ENCODE results near the gene RBM11. TPM values are rescaled to one million over a fixed set of nuclear protein-coding genes. Genes with fewer than 3 reads are reported as not detected.

RBM11 gene
- 3.9 and 5.0 TPM in 2 replicates for total RNA-seq (2021; fragmentation: NEBNext Ultra II Directional; extraction: Animal tissue kit (Norgen Biotek cat#: 25700))
- polyA plus RNA-seq (2011; rRNA removed) = 6.2 and 10.1 TPM in 2 replicates
- polyA plus RNA-seq (2011; cell fraction: cytosol; rRNA removed) = 7.9 TPM
- polyA plus RNA-seq (2011; cell fraction: nucleus; rRNA removed) = 6.3 TPM
- polyA plus RNA-seq (2012, experiment 1 of 2) = 3.4 to 6.3 TPM (median 4.8 TPM) in 4 replicates
- polyA plus RNA-seq (2012, experiment 2 of 2) = 0.56 TPM
- 5.3 TPM for polyA plus RNA-seq (2013, experiment 1 of 2)
- polyA plus RNA-seq (2013, experiment 2 of 2) = 3.8 TPM
- polyA minus RNA-seq (2011; rRNA and poly(A)+ RNA removed) = 6.1 and 14.9 TPM in 2 replicates
- 2.0 TPM for polyA minus RNA-seq (2011; cell fraction: cytosol; rRNA and poly(A)+ RNA removed)
- polyA minus RNA-seq (2011; cell fraction: nucleus; rRNA and poly(A)+ RNA removed) = 2.6 TPM
- long read RNA-seq, experiment 1, partial matches to known transcripts = 0 of 5 reads
- long read RNA-seq, experiment 1, other reads (novel, unspliced or antisense) = 0 of 5 reads
- long read RNA-seq, experiment 2, partial matches to known transcripts = 0 of 9 reads
- long read RNA-seq, experiment 2, other reads (novel, unspliced or antisense) = 3 of 9 reads

- no peak within 1 kb of the TSS for H3K27ac ChIP-seq (ENCODE audit: low read depth, low read length)
- no peak within 1 kb of the TSS for H2BK12ac ChIP-seq (ENCODE audit: low read depth, low read length)
- H4K8ac ChIP-seq (ENCODE audit: extremely low read depth, insufficient read depth, low read length) = no peak within 1 kb of the TSS
- no peak within 1 kb of the TSS for H3K18ac ChIP-seq (ENCODE audit: extremely low read depth, low read length)
- H2BK15ac ChIP-seq (ENCODE audit: low read length) = no peak within 1 kb of the TSS
- ChIA-PET CTCF (ENCODE audit: partially characterized antibody) (interaction anchor here (0.9 to 1.4 kb wide), 3 partner anchors 9 to 96 kb away, joined by 3 to 5 read pairs (median 5); no protein-coding TSS in a partner anchor), POLR2A (ENCODE audit: partially characterized antibody) (interaction anchor here (0.8 kb wide), 1 partner anchor 109 kb away, joined by 3 read pairs; no protein-coding TSS in a partner anchor)
- peak; percentile 58 to 93 for DNase-seq (ENCODE audit: low read depth in 1 of 2, low spot score in 2 of 2)
- H4K5ac ChIP-seq (ENCODE audit: insufficient read length, low read depth, low read length) = no peak within 1 kb of the TSS
- H3K9me3 ChIP-seq (ENCODE audit: insufficient read depth in 2 of 2, low read depth in 1 of 2, low read length in 1 of 2) = no peaks in the 10 kb centered on the region
- WGBS, 2 experiments (ENCODE audit: extremely low coverage in 1 of 2, insufficient coverage in 1 of 2, insufficient read length in 1 of 2, insufficient replicate concordance in 2 of 2, low coverage in 1 of 2, low lambda C conversion rate in 2 of 2, missing lambda C conversion rate in 1 of 2) = 1% methylated on average over 43 of the region's 55 CpGs; no CpG with 5 or more reads in 1 of the 2 experiments
- H3K36me3 ChIP-seq (ENCODE audit: control insufficient read depth in 2 of 4, insufficient read depth in 4 of 4, low read length in 3 of 4) = no peaks in the 10 kb centered on the region
- H3K4me3 ChIP-seq (ENCODE audit: extremely low read depth in 1 of 4, insufficient read depth in 2 of 4, low read depth in 3 of 4, low read length in 4 of 4) = peak within 1 kb of the TSS; percentile 73 to 86 (median 77)
- no peak within 1 kb of the TSS for H2BK20ac ChIP-seq (ENCODE audit: low read length)
- peak within 1 kb of the TSS; percentile 94 for H2AFZ ChIP-seq (ENCODE audit: low read length)
- H4K20me1 ChIP-seq (replicated peaks in 1 of 2; ENCODE audit: control insufficient read depth in 1 of 2, insufficient read depth in 2 of 2, low read length in 2 of 2) = no peaks in the 10 kb centered on the region
- no peak for FAIRE-seq
- H4K91ac ChIP-seq (replicated peaks; ENCODE audit: insufficient read length, low read length) = no peak within 1 kb of the TSS
- no peaks in the 10 kb centered on the region for H3K79me1 ChIP-seq (ENCODE audit: low read depth, low read length)
- H3K4me2 ChIP-seq (ENCODE audit: insufficient read depth in 1 of 2, low read depth in 2 of 2, low read length in 2 of 2) = peak within 1 kb of the TSS; percentile 78 to 81
- no peaks in the 10 kb centered on the region for H3K79me2 ChIP-seq (ENCODE audit: control insufficient read depth in 1 of 2, insufficient read depth in 2 of 2, low read length in 2 of 2)
- H3K9ac ChIP-seq (replicated peaks in 1 of 4; ENCODE audit: extremely low read depth in 1 of 4, low read depth in 3 of 4, low read length in 3 of 4) = peak within 1 kb of the TSS in 2 of 4 experiments; percentile 5 to 32; a peak in 2 of 7 replicates
- H3K4me1 ChIP-seq (replicated peaks in 1 of 4; ENCODE audit: control insufficient read depth in 3 of 4, insufficient read depth in 4 of 4, low read length in 3 of 4) = no peaks in the 10 kb centered on the region
- no peak within 1 kb of the TSS; the same call in 1 of the 2 replicates for H2BK5ac ChIP-seq (ENCODE audit: low read depth, low read length)
- H3K27me3 ChIP-seq (replicated peaks in 1 of 4; ENCODE audit: control insufficient read depth in 3 of 4, extremely low read depth in 1 of 4, insufficient read depth in 3 of 4, low read length in 3 of 4) = no peaks in the 10 kb centered on the region
- no peak within 1 kb of the TSS for H3K23ac ChIP-seq (ENCODE audit: insufficient read length)
- H2AK5ac ChIP-seq (ENCODE audit: low read depth, low read length) = no peak within 1 kb of the TSS
- H3K4ac ChIP-seq (replicated peaks; ENCODE audit: insufficient read length, low read depth, low read length) = no peak within 1 kb of the TSS
- no peak within 1 kb of the TSS for H3K56ac ChIP-seq (replicated peaks; ENCODE audit: insufficient read length, low read depth, low read length)
- H3K14ac ChIP-seq (ENCODE audit: insufficient read length) = no peak within 1 kb of the TSS
- H2BK120ac ChIP-seq (replicated peaks; ENCODE audit: low read depth, low read length) = no peak within 1 kb of the TSS
- 0 out of 2 replicates have a peak, but pooled peaks cover 2% of the 10 kb centered on the region for H3K23me2 ChIP-seq (ENCODE audit: low read depth, low read length)
- no peak for TF ChIP-seq POLR2AphosphoS5 (IDR thresholded peaks at IDR 0.05; ENCODE audit: low read depth, low read length)
- TF ChIP-seq CBX8 (IDR thresholded peaks at IDR 0.05; ENCODE audit: borderline replicate concordance, low read depth, low read length) = no peak
- TF ChIP-seq EGR1 (IDR thresholded peaks at IDR 0.05; ENCODE audit: borderline replicate concordance, low read depth, low read length) = no peak; the same call in 1 of the 2 replicates
- TF ChIP-seq HDAC2 (IDR thresholded peaks at IDR 0.05; ENCODE audit: borderline replicate concordance in 1 of 2, low read depth in 2 of 2, low read length in 2 of 2) = no peak
- no peak for TF ChIP-seq YY1 (IDR thresholded peaks at IDR 0.05; ENCODE audit: low read depth, low read length)
- TF ChIP-seq CTBP2 (IDR thresholded peaks at IDR 0.05; ENCODE audit: borderline replicate concordance, insufficient read depth, insufficient read length, low read length) = no peak
- TF ChIP-seq HDAC6 (IDR thresholded peaks at IDR 0.05; ENCODE audit: low read depth, low read length) = no peak
- no peak for TF ChIP-seq TEAD4 (IDR thresholded peaks at IDR 0.05; ENCODE audit: low read depth, low read length)
- no peak for TF ChIP-seq CREB1 (IDR thresholded peaks at IDR 0.05)
- TF ChIP-seq JUND (IDR thresholded peaks at IDR 0.05; ENCODE audit: low read length) = no peak
Measured at GRCh38 chr21:14215971-14216641, at the start of gene RBM11. RBM11 (plus strand) TSS chr21:14216157; CDS start chr21:14216187, 30 bp downstream.
